Measurements from ENCODE around the gene NMNAT2.

The NMNAT2 gene

DNA sequence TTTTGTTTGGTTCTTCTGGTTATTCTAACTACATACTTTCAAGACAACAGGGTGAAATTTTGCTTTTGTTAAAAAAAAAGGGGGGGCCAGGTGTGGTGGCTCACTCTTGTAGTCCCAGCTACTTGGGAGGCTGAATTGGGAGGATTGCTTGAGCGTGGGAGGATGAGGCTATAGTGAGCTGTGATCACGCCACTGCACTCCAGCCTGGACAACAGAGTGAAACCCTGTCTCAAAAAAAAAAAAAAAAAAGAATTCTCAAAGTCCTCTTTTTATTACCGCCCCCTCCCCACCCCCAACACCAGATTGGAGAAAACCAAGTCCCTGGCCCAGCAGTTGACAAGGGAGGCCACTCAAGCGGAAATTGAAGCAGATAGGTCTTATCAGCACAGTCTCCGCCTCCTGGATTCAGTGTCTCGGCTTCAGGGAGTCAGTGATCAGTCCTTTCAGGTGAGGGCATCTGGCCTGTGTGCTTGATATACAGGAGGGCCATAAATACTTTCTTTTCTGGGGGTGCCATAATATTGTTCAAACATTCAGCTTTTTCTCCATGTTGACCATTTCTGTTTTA lies 181.9 kb downstream of the NMNAT2 start:
- Histone ChIP-seq H3K9ac (no peak overlapping the region), H3K36me3 (no peaks in the 10 kb centered on the region), H3K27me3 (no peaks in the 10 kb centered on the region), H4K20me1 (no peaks in the 10 kb centered on the region), H3K4me3 (no peak overlapping the region), H3K27ac (no peak overlapping the region), H3K4me2 (no peak overlapping the region), H3K4me1 (0 out of 20 replicates have a peak, but pooled peaks cover 0 to 4% (median 0%) of the 10 kb centered on the region in 10 experiments), H3K9me3 (replicated peaks in 1 of 11) (no peaks in the 10 kb centered on the region; a peak in 2 of 22 replicates)
- no peak for TF ChIP-seq Cebpa-rat (IDR thresholded peaks at IDR 0.05)

DNA sequence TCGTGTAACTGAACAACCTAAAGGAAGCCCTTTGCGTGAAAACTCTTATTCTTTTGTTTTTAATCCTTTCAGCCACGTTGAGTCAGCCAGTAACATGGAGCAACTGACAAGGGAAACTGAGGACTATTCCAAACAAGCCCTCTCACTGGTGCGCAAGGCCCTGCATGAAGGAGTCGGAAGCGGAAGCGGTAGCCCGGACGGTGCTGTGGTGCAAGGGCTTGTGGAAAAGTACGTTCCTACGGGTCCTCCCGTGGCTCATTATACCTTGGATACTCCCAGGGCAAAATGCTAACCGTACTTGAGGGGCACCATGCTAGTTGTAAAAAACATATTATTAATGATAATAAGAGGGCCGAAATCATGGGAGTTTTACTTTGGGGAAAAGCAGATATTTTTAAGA lies 182.7 kb downstream of the NMNAT2 start:
- no peak overlapping the region for H3K9ac ChIP-seq

DNA sequence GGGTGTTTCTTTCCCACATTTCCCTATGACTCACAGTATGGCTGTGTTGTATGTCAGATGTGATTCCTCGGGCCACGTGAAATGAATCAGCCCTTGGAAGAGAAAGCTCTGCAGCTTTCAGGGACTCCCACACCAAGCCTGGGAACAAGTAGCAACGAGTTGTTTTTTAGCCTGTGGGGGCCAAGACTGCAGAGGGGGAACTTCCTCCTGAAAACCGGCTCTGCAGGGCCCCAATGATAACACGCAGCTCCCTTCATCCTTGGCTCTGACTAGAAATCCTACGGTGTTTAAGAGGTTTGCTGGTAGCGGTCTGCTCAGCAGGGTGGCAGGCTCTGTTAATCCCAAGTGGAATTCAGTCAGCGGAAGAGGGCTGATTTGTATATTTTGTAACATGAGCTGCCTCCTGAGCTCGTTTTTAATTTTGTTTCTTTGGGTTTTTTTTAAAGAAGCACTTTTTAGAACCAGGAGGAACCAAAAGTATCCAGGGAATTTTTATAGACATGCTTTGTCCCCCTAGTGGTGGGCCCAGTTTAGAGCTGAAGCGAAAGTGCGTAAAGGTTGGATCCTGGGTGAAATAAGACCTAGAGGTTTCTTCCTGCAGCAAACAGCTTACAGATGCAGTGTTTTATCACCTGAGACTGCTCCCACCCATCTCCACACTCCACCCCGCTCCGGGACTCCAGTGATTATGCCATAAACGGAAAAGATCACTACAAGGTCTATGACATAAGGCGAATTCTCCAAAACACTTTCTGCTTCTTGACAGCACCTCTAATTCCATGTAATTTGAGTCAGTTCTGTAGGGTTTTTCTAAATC lies 183.3 kb downstream of the NMNAT2 start:
- H3K4me1 ChIP-seq = 0 out of 20 replicates have a peak, but pooled peaks cover 0 to 4% (median 0%) of the 10 kb centered on the region in 10 experiments
- H3K9me3 ChIP-seq (replicated peaks in 1 of 11) = no peaks in the 10 kb centered on the region; a peak in 2 of 22 replicates
- H3K9ac ChIP-seq = no peak overlapping the region
- H3K36me3 ChIP-seq = no peaks in the 10 kb centered on the region
- H3K27ac ChIP-seq = no peak overlapping the region
- no peaks in the 10 kb centered on the region for H4K20me1 ChIP-seq
- no peak for TF ChIP-seq Cebpa-rat (IDR thresholded peaks at IDR 0.05)
- no peak overlapping the region for H3K4me3 ChIP-seq
- H3K4me2 ChIP-seq = 0 out of 22 replicates have a peak overlapping the region, but pooled peaks of 1 of the 11 experiments have one; percentile 14
- no peaks in the 10 kb centered on the region for H3K27me3 ChIP-seq

More for the DNA sequence above, 182.7 kb downstream of the NMNAT2 start:
- Histone ChIP-seq H3K4me1 (0 out of 20 replicates have a peak, but pooled peaks cover 0 to 4% (median 0%) of the 10 kb centered on the region in 10 experiments), H3K9me3 (replicated peaks in 1 of 11) (no peaks in the 10 kb centered on the region; a peak in 2 of 22 replicates), H3K4me3 (no peak overlapping the region), H3K4me2 (no peak overlapping the region), H3K36me3 (no peaks in the 10 kb centered on the region), H3K27me3 (no peaks in the 10 kb centered on the region), H3K27ac (no peak overlapping the region), H4K20me1 (no peaks in the 10 kb centered on the region)
- TF ChIP-seq Cebpa-rat (IDR thresholded peaks at IDR 0.05) = no peak

DNA sequence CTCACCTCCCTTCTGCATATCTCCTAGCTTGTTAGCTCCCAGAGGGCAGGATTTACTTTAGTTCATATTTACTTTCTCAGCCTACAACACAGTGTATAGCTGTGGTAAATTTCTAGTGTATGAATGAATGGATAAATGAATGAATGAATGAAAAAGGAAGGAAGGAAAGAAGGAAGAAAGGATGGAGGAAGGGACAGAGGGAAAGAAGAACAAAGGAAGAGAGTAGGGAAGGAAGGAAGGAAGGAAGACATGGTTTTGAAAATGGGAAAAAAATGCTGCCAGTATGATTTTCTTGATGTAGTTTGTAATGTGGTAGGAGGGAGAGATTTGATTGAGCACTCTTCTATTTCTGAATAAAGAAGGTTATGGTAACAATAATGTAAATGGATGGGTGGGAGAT lies 185.1 kb downstream of the NMNAT2 start:
- Histone ChIP-seq H3K27ac (no peak overlapping the region), H3K36me3 (no peaks in the 10 kb centered on the region), H3K4me3 (no peak overlapping the region), H3K27me3 (no peaks in the 10 kb centered on the region), H4K20me1 (no peaks in the 10 kb centered on the region), H3K9ac (no peak overlapping the region), H3K9me3 (replicated peaks in 1 of 11) (no peaks in the 10 kb centered on the region; a peak in 2 of 22 replicates), H3K4me2 (no peak overlapping the region), H3K4me1 (0 out of 20 replicates have a peak, but pooled peaks cover 0 to 4% (median 0%) of the 10 kb centered on the region in 10 experiments)
- no peak for TF ChIP-seq Cebpa-rat (IDR thresholded peaks at IDR 0.05)

GRCh38 chr1:183231545-183231944 lies 186.6 kb downstream of the NMNAT2 start:
- Histone ChIP-seq H3K9me3 (replicated peaks in 1 of 11) (no peaks in the 10 kb centered on the region; a peak in 2 of 22 replicates), H3K4me1 (peaks cover 0 to 5% (median 0%) of the 10 kb centered on the region in 10 experiments; a peak in 1 of 20 replicates), H3K27ac (no peak overlapping the region), H3K4me2 (no peak overlapping the region), H4K20me1 (no peaks in the 10 kb centered on the region), H3K9ac (no peak overlapping the region), H3K36me3 (no peaks in the 10 kb centered on the region), H3K4me3 (no peak overlapping the region), H3K27me3 (peaks cover 11 to 12% (median 11%) of the 10 kb centered on the region in 11 experiments)
- TF ChIP-seq Cebpa-rat (IDR thresholded peaks at IDR 0.05) = no peak

DNA sequence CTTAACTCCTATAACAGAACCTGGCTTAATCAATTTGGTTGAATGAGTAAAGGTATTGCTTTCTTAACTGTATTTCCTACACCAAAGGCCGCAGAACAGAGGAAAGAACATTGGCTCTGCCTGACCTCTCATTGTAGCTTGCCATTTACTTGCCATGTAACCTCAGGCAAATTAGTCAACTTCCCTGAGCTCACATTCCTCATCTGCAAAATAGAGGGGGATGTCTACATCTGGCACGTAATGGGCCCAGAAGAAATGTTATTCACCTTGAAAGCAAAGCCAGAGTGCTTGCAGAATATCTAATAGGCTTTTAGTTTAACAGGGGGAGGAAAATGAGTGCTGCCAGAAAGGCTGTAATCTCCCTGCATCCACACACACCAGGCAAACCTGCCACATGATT lies 187.8 kb downstream of the NMNAT2 start:
- H3K4me3 ChIP-seq = no peak overlapping the region

DNA sequence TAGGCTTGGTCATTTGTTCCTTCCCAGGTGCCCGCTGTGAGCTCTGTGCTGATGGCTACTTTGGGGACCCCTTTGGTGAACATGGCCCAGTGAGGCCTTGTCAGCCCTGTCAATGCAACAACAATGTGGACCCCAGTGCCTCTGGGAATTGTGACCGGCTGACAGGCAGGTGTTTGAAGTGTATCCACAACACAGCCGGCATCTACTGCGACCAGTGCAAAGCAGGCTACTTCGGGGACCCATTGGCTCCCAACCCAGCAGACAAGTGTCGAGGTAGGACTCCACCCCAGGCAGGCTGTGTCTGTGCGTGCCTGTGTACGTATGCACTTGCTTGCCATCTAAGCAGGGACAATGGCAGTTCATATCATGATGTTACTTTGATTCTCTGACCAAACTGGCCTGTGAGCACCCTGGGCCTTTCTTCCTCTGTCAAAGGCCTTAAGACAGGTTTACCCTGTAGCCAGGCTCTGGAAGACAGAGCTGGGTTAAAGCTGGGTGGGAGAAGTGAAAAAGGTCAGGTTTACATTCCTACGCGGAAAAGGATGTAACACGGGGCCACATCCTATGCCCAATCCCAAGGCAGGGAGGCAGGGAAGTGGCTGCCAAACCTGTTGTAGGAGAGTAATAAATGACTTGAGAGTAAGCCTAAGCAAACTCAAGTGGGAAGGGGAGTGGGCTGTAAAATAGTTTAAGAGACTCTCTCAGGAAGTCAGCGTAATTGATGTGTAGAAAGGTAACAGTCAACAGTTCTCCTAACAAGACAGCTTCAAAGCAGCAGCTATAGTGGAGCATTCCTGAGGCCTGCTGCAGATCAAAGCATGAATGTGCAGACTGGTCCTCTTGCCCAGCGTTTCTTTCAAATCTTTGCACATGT lies 189.6 kb downstream of the NMNAT2 start:
- Histone ChIP-seq H3K27ac (no peak overlapping the region), H4K20me1 (no peaks in the 10 kb centered on the region), H3K27me3 (peaks cover 14 to 23% (median 18%) of the 10 kb centered on the region in 11 experiments), H3K4me2 (no peak overlapping the region), H3K9me3 (replicated peaks in 1 of 11) (no peaks in the 10 kb centered on the region), H3K9ac (no peak overlapping the region), H3K4me3 (no peak overlapping the region), H3K36me3 (no peaks in the 10 kb centered on the region), H3K4me1 (peaks cover 0 to 5% (median 0%) of the 10 kb centered on the region in 10 experiments; a peak in 1 of 20 replicates)
- no peak for TF ChIP-seq Cebpa-rat (IDR thresholded peaks at IDR 0.05)

More for the DNA sequence above, 187.8 kb downstream of the NMNAT2 start:
- Histone ChIP-seq H3K27ac (no peak overlapping the region), H3K9ac (no peak overlapping the region), H3K4me2 (no peak overlapping the region), H3K36me3 (no peaks in the 10 kb centered on the region), H3K27me3 (peaks cover 14 to 22% (median 18%) of the 10 kb centered on the region in 11 experiments), H4K20me1 (no peaks in the 10 kb centered on the region), H3K4me1 (peaks cover 0 to 5% (median 0%) of the 10 kb centered on the region in 10 experiments; a peak in 1 of 20 replicates), H3K9me3 (replicated peaks in 1 of 11) (no peaks in the 10 kb centered on the region; a peak in 2 of 22 replicates)
- no peak for TF ChIP-seq Cebpa-rat (IDR thresholded peaks at IDR 0.05)

DNA sequence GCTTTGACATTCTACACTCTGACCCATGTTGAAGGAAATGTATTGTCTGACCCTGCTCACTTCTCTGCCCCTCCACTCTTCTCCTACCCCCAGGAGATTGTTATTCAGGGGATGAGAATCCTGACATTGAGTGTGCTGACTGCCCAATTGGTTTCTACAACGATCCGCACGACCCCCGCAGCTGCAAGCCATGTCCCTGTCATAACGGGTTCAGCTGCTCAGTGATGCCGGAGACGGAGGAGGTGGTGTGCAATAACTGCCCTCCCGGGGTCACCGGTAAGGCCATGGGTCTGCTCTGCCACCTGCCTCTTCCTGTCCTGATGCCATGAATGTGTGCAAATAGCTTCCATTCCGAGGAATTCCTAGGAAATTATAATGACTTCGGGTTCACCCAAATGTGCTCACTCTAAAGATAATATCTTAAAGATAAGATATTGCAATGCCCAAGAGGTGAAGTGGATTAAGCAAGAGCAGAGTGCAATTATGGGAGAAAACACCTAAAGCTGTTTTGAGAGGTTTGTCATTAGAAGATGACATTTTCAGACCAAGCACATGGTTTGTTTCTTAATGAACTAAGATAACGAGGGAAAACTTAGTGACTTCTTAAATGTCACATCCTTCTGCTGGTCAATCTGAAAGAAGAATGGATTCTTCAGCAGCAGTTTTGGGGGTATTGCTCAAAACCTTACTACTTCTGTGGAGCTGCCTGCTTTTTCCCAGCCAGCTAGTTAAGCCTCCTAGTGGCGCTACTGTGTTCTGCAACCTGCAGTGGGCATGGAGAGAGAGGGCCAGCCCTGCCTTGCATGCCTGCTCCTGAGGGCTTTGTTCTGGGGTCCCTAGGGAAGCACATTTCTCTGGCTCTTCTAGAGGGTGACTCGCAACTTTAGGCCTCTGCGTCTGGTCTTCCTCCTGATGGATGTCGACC lies 190.5 kb downstream of the NMNAT2 start:
- no peak overlapping the region for H3K4me2 ChIP-seq
- H3K9ac ChIP-seq = no peak overlapping the region
- H4K20me1 ChIP-seq = no peaks in the 10 kb centered on the region
- peaks cover 0 to 5% (median 0%) of the 10 kb centered on the region in 10 experiments; a peak in 1 of 20 replicates for H3K4me1 ChIP-seq
- no peak overlapping the region for H3K4me3 ChIP-seq
- no peak for TF ChIP-seq Cebpa-rat (IDR thresholded peaks at IDR 0.05)
- no peaks in the 10 kb centered on the region for H3K9me3 ChIP-seq (replicated peaks in 1 of 11)
- peaks cover 14 to 23% (median 18%) of the 10 kb centered on the region in 11 experiments for H3K27me3 ChIP-seq
- H3K36me3 ChIP-seq = no peaks in the 10 kb centered on the region
- H3K27ac ChIP-seq = no peak overlapping the region

Data from BLaER1 treated with 17β-estradiol and CSF1 and Interleukin-3, amounts not matched to agents 10 nM and 100 nM (cell line).